Measurements from ENCODE around the gene B4GALT5.
"Not testable (repeated sequence)": the region's sequence is repeated elsewhere in the genome, so short reads cannot be mapped to it uniquely, and the experiment has no call there.

The B4GALT5 gene

DNA sequence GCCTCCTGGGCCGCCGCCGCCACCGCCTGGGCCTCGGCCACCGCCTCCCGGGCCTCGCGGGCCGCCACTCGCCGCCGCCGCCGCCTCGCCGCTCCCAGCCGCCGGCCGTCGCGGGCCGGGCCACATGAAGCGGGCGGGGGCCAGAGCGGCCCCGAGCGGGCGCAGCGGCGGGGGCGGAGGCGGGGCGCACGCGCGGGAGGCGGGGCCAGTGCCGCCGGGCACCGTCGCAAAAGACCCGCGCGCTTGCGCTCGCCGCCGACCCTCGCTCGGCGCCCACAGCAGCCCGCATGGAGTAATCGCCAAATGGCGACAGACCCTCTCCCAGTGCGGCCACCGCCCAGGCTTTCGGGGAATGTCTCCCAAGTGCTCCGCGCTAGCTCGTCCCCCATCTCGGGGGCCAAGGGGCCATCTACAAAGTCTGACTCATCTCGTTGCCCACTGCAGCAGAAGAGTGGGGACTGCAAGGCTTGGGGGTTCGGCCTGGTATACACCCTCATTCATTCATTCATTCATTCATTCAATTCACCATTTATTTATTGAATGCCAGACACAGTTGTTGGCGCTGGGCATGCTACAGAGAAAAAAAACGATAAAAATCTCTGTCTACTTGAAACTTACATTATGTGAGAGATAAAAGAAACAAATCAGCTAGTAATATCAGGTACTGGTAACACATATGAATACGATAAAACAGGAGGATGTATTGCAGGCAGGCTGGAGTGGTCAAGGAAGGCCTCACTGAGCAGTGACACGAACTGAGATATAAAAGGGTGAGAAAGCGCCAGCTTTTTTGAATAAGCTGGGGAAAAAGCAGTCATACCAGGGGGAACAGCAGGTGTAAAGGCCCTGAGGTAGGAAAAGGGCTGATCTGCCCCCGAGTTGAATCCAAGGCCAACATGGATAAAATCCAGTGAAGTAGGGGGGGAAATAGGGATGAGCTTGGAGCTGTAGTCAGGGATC, at the start of gene B4GALT5:
Gene B4GALT5 (minus strand): TSS at position 126 of the 960 bp plus-strand sequence. CDS start 188 bp downstream, outside the sequence.
- DNase-seq (ENCODE audit: low read depth), result peak; percentile 20

- DNase-seq (ENCODE audit: low read depth), result no peak
Measured at GRCh38 chr20:49762940-49763766, 49.5 kb upstream of the B4GALT5 start.

GRCh38 chr20:49761888-49762287, 48.2 kb upstream of the B4GALT5 start:
- not testable (repeated sequence) for DNase-seq (ENCODE audit: low read depth)

DNA sequence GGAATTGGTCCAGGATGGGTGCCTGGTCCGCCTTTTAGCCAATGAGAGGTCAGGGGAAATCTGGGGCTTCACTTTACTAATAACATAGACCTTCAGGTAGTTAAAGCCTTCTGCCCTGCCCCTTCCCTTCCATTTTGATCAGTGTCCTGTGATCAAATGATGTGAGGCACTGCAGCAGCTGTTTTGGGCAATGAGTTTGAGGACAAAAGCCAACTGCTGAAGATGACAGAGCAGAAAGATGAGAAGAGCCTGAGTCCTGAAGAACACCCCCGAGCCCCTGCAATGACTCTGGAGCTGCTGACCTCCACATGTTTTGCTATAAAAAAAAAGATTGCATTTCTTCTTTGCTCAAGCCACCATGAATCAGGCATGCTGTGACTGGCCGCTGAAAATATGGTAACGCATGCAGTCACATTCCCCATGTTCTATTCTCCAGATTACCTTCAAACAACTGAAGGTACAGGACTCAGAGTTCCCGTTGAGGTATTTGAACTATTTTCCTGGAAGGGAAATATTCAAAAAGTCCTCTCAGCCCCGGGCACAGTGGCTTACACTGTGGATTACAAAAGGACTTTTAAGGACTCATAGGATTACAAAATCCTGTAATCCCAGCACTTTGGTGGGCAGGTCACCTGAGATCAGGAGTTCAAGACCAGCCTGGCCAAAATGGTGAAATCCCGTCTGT, 45.7 kb upstream of the B4GALT5 start:
- DNase-seq (ENCODE audit: low read depth), result no peak

DNA sequence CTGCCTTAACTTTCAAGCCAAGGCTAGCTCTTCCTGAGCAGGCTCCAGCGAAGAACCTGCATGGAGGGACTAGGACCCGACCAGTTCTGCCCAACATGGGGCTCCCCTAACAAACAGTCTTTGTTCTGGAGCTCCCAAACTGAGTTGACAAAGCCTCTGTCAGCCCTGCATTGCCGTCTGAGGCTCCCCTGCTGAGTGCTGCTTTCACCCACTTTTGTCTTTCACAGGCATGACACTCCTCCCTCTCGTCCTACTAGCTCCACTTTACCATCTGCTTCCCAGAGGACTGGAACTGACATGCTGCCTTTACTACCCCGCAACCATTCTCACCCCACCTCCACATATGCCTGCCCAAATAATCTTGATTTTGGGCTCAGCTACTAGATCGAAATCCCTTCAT, 45.1 kb upstream of the B4GALT5 start:
- no peak for DNase-seq (ENCODE audit: low read depth)

DNA sequence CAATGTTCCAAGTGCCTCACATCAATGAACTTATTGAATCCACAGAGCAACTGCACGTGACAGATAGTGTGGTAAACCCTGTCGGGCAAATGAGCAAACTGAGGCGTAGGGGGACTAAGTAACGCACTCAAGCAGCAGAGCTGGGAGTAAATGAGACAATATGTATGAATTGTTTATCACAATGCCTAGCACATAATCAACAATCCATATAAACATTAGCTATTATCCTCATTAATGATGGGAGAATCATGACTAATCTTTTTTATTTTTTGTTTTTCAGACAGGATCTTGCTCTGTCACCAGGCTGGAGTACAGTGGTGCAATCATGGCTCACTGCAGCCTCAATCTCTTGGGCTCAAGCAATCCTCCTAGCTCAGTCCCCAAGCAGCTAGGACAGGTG, 43.9 kb upstream of the B4GALT5 start:
- no peak for DNase-seq (ENCODE audit: low read depth)

DNA sequence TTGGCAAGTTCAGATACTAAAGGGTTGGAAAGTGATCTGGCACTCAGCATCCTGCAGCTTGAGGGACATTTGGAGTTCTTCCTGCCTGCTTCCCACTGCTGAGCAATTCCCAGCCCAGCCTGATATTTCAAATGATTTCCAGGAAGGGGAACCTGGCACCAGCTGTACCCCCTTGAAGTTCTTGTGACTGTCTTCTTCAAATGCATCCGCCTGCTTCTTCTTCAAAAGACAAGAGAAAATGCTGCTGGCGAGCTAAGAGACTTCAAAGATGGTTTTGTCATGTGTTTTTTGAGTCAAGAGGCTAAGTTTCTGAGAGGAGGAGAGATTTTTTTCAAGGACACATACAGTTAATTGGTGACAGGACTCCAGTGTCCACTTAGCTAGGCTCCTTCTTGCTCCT, 42.6 kb upstream of the B4GALT5 start:
- no peak for DNase-seq (ENCODE audit: low read depth)

GRCh38 chr20:49754596-49754995, 40.9 kb upstream of the B4GALT5 start:
- no peak for DNase-seq (ENCODE audit: low read depth)

DNA sequence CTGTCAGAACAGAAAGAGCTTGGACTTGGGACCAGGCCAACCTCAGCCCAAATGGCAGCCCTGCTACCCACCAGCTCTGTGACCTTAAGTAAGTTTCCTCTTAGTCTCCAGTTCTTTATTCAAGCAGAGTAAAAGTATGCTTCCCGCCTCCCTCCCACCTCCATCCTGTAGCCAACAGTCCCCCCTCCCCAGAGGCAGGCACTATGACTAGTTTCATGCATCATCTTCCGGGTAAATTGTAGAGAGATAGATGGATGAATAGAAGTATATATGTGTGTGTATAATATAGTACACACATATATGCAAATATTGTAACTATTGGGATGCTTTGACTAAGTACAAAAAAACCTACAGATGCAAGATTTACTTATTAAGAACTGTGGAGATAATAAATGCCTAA, 39.5 kb upstream of the B4GALT5 start:
- DNase-seq (ENCODE audit: low read depth), result no peak

GRCh38 chr20:49752201-49752903, 38.7 kb upstream of the B4GALT5 start:
- no peak for DNase-seq (ENCODE audit: low read depth)

DNA sequence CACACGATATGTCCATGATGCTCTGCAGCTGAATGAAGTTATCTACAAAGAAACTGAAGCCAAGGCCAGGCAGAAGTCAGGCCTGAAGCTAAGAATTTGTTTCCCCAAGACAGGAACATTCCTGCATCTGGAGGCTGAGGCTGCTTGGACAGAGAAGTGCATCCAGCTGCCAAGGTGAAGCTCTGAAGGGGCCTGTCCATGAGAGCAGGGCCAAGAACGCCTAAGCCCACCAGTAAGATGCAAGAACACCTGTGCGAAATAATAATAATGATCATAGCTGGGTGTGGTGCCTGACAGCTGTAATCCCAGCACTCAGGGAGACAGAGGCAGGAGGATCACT, 37.7 kb upstream of the B4GALT5 start:
- no peak for DNase-seq (ENCODE audit: low read depth)

- DNase-seq (ENCODE audit: low read depth), result no peak
Measured at GRCh38 chr20:49750611-49751396, 37.1 kb upstream of the B4GALT5 start.

- DNase-seq (ENCODE audit: low read depth), result no peak
Measured at GRCh38 chr20:49749625-49750024, 35.9 kb upstream of the B4GALT5 start.

DNA sequence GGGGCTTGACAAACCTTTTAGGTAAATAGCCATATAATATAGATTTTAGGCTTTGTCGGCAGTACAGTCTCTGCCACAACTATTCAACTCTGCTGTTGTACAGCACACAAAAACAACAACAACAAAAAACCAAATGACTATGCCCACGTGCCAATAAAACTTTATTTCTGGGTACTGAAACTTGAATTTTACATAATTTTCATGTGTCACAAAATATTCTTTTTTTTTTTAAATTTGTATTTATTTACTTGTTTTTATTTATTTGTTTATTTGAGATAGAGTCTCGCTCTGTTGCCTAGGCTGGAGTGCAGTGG, 34.8 kb upstream of the B4GALT5 start:
- no peak for DNase-seq (ENCODE audit: low read depth)

GRCh38 chr20:49747707-49748524, 34.2 kb upstream of the B4GALT5 start:
- peak; percentile 73 for DNase-seq (ENCODE audit: low read depth)

- DNase-seq (ENCODE audit: low read depth), result no peak
Measured at GRCh38 chr20:49742948-49743347, 29.3 kb upstream of the B4GALT5 start.

- DNase-seq (ENCODE audit: low read depth), result no peak
Measured at GRCh38 chr20:49741977-49742376, 28.3 kb upstream of the B4GALT5 start.

DNA sequence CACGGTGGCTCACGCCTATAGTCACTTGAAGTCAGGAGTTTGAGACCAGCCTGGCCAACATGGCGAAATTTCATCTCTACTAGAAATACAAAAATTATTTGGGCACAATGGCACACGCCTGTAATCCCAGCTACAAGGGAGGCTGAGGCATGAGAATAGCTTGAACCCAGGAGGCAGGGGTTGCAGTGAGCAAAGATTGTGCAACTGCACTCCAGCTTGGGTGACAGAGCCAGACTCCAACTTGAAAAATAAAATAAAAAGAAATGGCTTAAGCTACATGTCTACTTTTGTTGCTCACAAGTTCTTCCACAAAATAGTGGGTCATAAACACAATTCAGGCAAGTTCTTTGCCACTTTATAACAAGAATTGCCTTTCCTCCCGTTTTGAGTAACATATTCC, 27.1 kb upstream of the B4GALT5 start:
- DNase-seq (ENCODE audit: low read depth), result no peak

DNA sequence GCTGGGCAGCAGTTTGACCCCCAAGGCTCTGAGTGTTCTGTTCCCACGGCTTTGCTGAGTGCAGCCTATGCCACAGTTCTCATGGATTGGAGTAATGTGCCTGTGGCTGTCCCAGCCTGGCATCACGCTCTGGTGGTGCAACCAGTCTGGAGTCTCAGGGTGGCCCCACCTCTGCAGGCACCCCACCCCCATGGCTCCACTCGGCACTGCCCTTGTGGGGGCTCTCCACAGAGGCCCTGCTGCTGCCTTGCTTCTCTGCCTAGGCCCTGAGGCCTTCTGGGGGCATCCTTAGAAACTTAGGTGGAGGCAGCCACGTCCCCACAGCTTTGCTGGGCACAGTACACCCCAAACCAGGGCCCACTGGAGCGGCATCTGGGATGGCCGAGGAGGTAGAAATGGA, 25.4 kb upstream of the B4GALT5 start:
- DNase-seq (ENCODE audit: low read depth), result no peak

GRCh38 chr20:49737260-49737659, 23.6 kb upstream of the B4GALT5 start:
- DNase-seq (ENCODE audit: low read depth), result no peak

Data from stromal cell of bone marrow (primary cell).